Thyroid gland (tissue), 4 donors: Measurements from ENCODE around the gene CFAP99. TPM values are rescaled to one million over a fixed set of nuclear protein-coding genes. Genes with fewer than 3 reads are reported as not detected.
"Not testable (repeated sequence)": the region's sequence is repeated elsewhere in the genome, so short reads cannot be mapped to it uniquely, and the experiment has no call there.

ENCODE experiments used
- DNase-seq, 2 donors: peaks; one replicate each; pipeline ENCODE4 v3.0.0-alpha.2; 2019
- H3K27ac ChIP-seq, 3 donors: fragments of 200-600 bp; sonication (generic); 1 replicate in 2 of 3; 2 replicates in 1 of 3; pipeline ENCODE4 v1.5.1; 2016 to 2019; ENCODE audit warnings: mild to moderate bottlenecking in 1 of 3, moderate library complexity in 1 of 3
- H3K27me3 ChIP-seq: fragments of 200-600 bp; sonication (generic); one replicate; pipeline ENCODE4 v1.5.1; 2019
- H3K36me3 ChIP-seq, 2 donors: fragments of 200-600 bp; sonication (generic); one replicate each; pipeline ENCODE4 v1.5.1; 2016 to 2019
- H3K4me1 ChIP-seq, 2 donors: fragments of 200-600 bp; sonication (generic); one replicate each; pipeline ENCODE4 v1.5.1; 2017 to 2019
- H3K4me3 ChIP-seq, 3 donors: fragments of 200-600 bp; sonication (generic); replicated peaks in 1 of 3; 1 replicate in 2 of 3; 2 replicates in 1 of 3; pipeline ENCODE4 v1.5.1; 2016; ENCODE audit warnings: mild to moderate bottlenecking in 1 of 3
- H3K9me3 ChIP-seq: fragments of 200-600 bp; sonication (generic); one replicate; pipeline ENCODE4 v1.5.1; 2017
- CTCF ChIP-seq, 6 experiments: fragments of 200-600 bp in 3 of 6; fragments of 450-650 bp in 3 of 6; sonication (generic) in 3 of 6; IDR thresholded peaks; one replicate each; pipeline ENCODE4 v1.5.1; 2016 to 2019; ENCODE audit warnings: antibody characterized with exemption in 6 of 6, mild to moderate bottlenecking in 2 of 6, inconsistent platforms in 1 of 6, moderate library complexity in 1 of 6
- POLR2A ChIP-seq, 2 donors: fragments of 450-650 bp; IDR thresholded peaks; one replicate each; pipeline ENCODE4 v1.6.1; 2017; ENCODE audit warnings: antibody characterized with exemption in 2 of 2, mild to moderate bottlenecking in 2 of 2, moderate library complexity in 1 of 2
- WGBS, 2 donors: methylation state at CpG; one replicate each; pipeline ENCODE4 v1.1.5; 2017; 5-methylcytosine and 5-hydroxymethylcytosine counted together
- intact Hi-C: fragments of 100-400 bp; cut with DNase I; formaldehyde crosslinking; loops from one replicate; pipeline ENCODE4 v1.15.1; 2023
- total RNA-seq, 4 donors: library from RNA; depleted of rRNA; stranded (reverse); fragments of >200 nt; gene quantifications; one replicate each; pipeline ENCODE4 v1.2.3, GENCODE V29; 2016

CFAP99 gene
- total RNA-seq, 4 donors from 2014 or later: 0.27 to 1.9 (median 1.1) TPM; not detected in 1

GRCh38 chr4:2373532-2373931 lies 45.2 kb upstream of the CFAP99 start:
- WGBS, 2 donors: 91 to 94% methylated on average over 7 of the region's 7 CpGs
- intact Hi-C loops: no loop called here
- no peak for DNase-seq
- Histone ChIP-seq H3K27me3 (no peaks in the 10 kb centered on the region), H3K27ac (no peak overlapping the region), H3K4me1 (no peaks in the 10 kb centered on the region), H3K36me3 (no peaks in the 10 kb centered on the region), H3K9me3 (no peaks in the 10 kb centered on the region), H3K4me3 (no peak overlapping the region)
- TF ChIP-seq CTCF (IDR thresholded peaks at IDR 0.05): no peak
- TF ChIP-seq POLR2A (IDR thresholded peaks at IDR 0.05): no peak

- WGBS, 2 donors: 80 to 81% methylated on average over 8 to 10 of the region's 10 CpGs
- Histone ChIP-seq H3K36me3 (no peaks in the 10 kb centered on the region), H3K9me3 (no peaks in the 10 kb centered on the region), H3K27ac (no peak overlapping the region), H3K4me1 (no peaks in the 10 kb centered on the region), H3K27me3 (no peaks in the 10 kb centered on the region), H3K4me3 (no peak overlapping the region)
- DNase-seq: no peak
- TF ChIP-seq POLR2A (IDR thresholded peaks at IDR 0.05) (no peak), CTCF (IDR thresholded peaks at IDR 0.05) (no peak)
- intact Hi-C loops: no loop called here
Measured at GRCh38 chr4:2375427-2375826, 43.3 kb upstream of the CFAP99 start.

- H3K4me3 ChIP-seq: no peak overlapping the region
- H3K9me3 ChIP-seq: no peaks in the 10 kb centered on the region
- no peak for DNase-seq
- no peaks in the 10 kb centered on the region for H3K36me3 ChIP-seq
- intact Hi-C loops: no loop called here
- H3K4me1 ChIP-seq: no peaks in the 10 kb centered on the region
- TF ChIP-seq POLR2A (IDR thresholded peaks at IDR 0.05) (no peak), CTCF (IDR thresholded peaks at IDR 0.05) (no peak)
- H3K27ac ChIP-seq: no peak overlapping the region
- no peaks in the 10 kb centered on the region for H3K27me3 ChIP-seq
- WGBS, 2 donors: 92 to 94% methylated on average over 14 of the region's 14 CpGs
Measured at GRCh38 chr4:2377241-2377640, 41.5 kb upstream of the CFAP99 start.

GRCh38 chr4:2378401-2378800 lies 40.4 kb upstream of the CFAP99 start:
- no peak for DNase-seq
- Histone ChIP-seq H3K4me3 (no peak overlapping the region), H3K27me3 (no peaks in the 10 kb centered on the region), H3K9me3 (no peaks in the 10 kb centered on the region), H3K4me1 (no peaks in the 10 kb centered on the region), H3K36me3 (no peaks in the 10 kb centered on the region), H3K27ac (no peak overlapping the region)
- TF ChIP-seq POLR2A (IDR thresholded peaks at IDR 0.05) (no peak), CTCF (IDR thresholded peaks at IDR 0.05) (no peak)
- WGBS, 2 donors: 75 to 79% methylated on average over 5 of the region's 5 CpGs
- intact Hi-C loops: no loop called here

- H3K4me1 ChIP-seq: no peaks in the 10 kb centered on the region
- no peak overlapping the region for H3K4me3 ChIP-seq
- WGBS, 2 donors: 50 to 77% methylated on average over 2 to 3 of the region's 3 CpGs
- no peaks in the 10 kb centered on the region for H3K9me3 ChIP-seq
- no peaks in the 10 kb centered on the region for H3K27me3 ChIP-seq
- intact Hi-C loops: no loop called here
- H3K27ac ChIP-seq: no peak overlapping the region
- no peak for DNase-seq
- no peak for TF ChIP-seq POLR2A (IDR thresholded peaks at IDR 0.05)
- TF ChIP-seq CTCF (IDR thresholded peaks at IDR 0.05): no peak
- H3K36me3 ChIP-seq: no peaks in the 10 kb centered on the region
Measured at GRCh38 chr4:2378898-2379297, 39.9 kb upstream of the CFAP99 start.

- H3K27ac ChIP-seq, H3K27me3 ChIP-seq, intact Hi-C loops, H3K4me3 ChIP-seq, H3K4me1 ChIP-seq, DNase-seq, H3K36me3 ChIP-seq, H3K9me3 ChIP-seq: not testable (repeated sequence)
- WGBS, 2 donors: 90 to 95% methylated on average over 6 of the region's 6 CpGs
Measured at GRCh38 chr4:2380589-2380988, 38.2 kb upstream of the CFAP99 start.

- H3K4me1 ChIP-seq, H3K9me3 ChIP-seq, DNase-seq, H3K27ac ChIP-seq, H3K27me3 ChIP-seq, H3K36me3 ChIP-seq, intact Hi-C loops, H3K4me3 ChIP-seq: not testable (repeated sequence)
- 77 to 82% methylated on average over 7 of the region's 7 CpGs for WGBS, 2 donors
Measured at GRCh38 chr4:2382769-2383202, 36.0 kb upstream of the CFAP99 start.

- H3K36me3 ChIP-seq, H3K4me3 ChIP-seq, DNase-seq, H3K27me3 ChIP-seq, H3K9me3 ChIP-seq, H3K4me1 ChIP-seq, intact Hi-C loops, H3K27ac ChIP-seq: not testable (repeated sequence)
- 88 to 89% methylated on average over 8 of the region's 8 CpGs for WGBS, 2 donors
Measured at GRCh38 chr4:2383220-2383631, 35.5 kb upstream of the CFAP99 start.
